Esophagus muscularis mucosa (tissue), 4 donors: ENCODE data around the gene YPEL4. TPM values are rescaled to one million over a fixed set of nuclear protein-coding genes. Genes with fewer than 3 reads are reported as not detected.
A peak's percentile ranks its signal among the peaks of the same experiment; 100 is the strongest.
"Not testable (repeated sequence)": the region's sequence is repeated elsewhere in the genome, so short reads cannot be mapped to it uniquely, and the experiment has no call there.

Experiments used
- DNase-seq: peaks from one replicate; pipeline ENCODE4 v3.0.0-alpha.2; 2017; ENCODE audit errors: extremely low spot score
- H3K27ac ChIP-seq, 4 donors: fragments of 200-600 bp; sonication (generic); replicated peaks in 1 of 4; 1 replicate in 3 of 4; 2 replicates in 1 of 4; pipeline ENCODE4 v1.5.1; 2016 to 2019; ENCODE audit warnings: mild to moderate bottlenecking in 1 of 4
- H3K27me3 ChIP-seq, 4 donors: fragments of 200-600 bp; sonication (generic); one replicate each; pipeline versions ENCODE4 v1.5.1 to v1.6.0; 2016 to 2019
- H3K36me3 ChIP-seq, 4 donors: fragments of 200-600 bp; sonication (generic); one replicate each; pipeline ENCODE4 v1.5.1; 2016 to 2019
- H3K4me1 ChIP-seq, 4 donors: fragments of 200-600 bp; sonication (generic); one replicate each; pipeline ENCODE4 v1.5.1; 2016 to 2019
- H3K4me3 ChIP-seq, 4 donors: fragments of 200-600 bp; sonication (generic); 1 replicate in 2 of 4; 2 replicates in 2 of 4; pipeline ENCODE4 v1.5.1; 2016 to 2019; ENCODE audit warnings: mild to moderate bottlenecking in 4 of 4, moderate library complexity in 1 of 4
- H3K9me3 ChIP-seq, 4 donors: fragments of 200-600 bp; sonication (generic); 1 replicate in 3 of 4; 2 replicates in 1 of 4; pipeline ENCODE4 v1.5.1; 2016 to 2019
- CTCF ChIP-seq, 3 experiments: fragments of 200-600 bp in 2 of 3; fragments of 450-650 bp in 1 of 3; sonication (generic) in 2 of 3; IDR thresholded peaks; one replicate each; pipeline ENCODE4 v1.5.1; 2017 to 2019; ENCODE audit warnings: antibody characterized with exemption in 3 of 3, mild to moderate bottlenecking in 2 of 3, moderate library complexity in 1 of 3
- EP300 ChIP-seq: sonication (generic); formaldehyde crosslinking; IDR thresholded peaks from one replicate; pipeline ENCODE4 v1.6.1; 2017; ENCODE audit warnings: antibody characterized with exemption
- POLR2A ChIP-seq: fragments of 450-650 bp; IDR thresholded peaks from one replicate; pipeline ENCODE4 v1.6.1; 2017; ENCODE audit warnings: antibody characterized with exemption, moderate library complexity, mild to moderate bottlenecking, low read depth
- POLR2AphosphoS5 ChIP-seq, 2 donors: sonication (generic); formaldehyde crosslinking; IDR thresholded peaks; one replicate each; pipeline ENCODE4 v1.6.1; 2017; ENCODE audit warnings: antibody characterized with exemption in 2 of 2
- WGBS: methylation state at CpG from one replicate; pipeline ENCODE4 v1.1.5; 2018; 5-methylcytosine and 5-hydroxymethylcytosine counted together
- intact Hi-C: fragments of 100-400 bp; cut with DNase I; formaldehyde crosslinking; loops from one replicate; pipeline ENCODE4 v1.15.1; 2023
- total RNA-seq, 4 donors: library from RNA; depleted of rRNA; stranded (reverse); fragments of >200 nt; gene quantifications; one replicate each; pipeline versions ENCODE4 v1.1.0 to v1.2.1, GENCODE V29; 2016

The YPEL4 gene
- 1 to 10 TPM in 2 of 4 donors, under 1 TPM in 2; 0.50 to 2.5 (median 1.0) TPM for total RNA-seq

- H3K27ac ChIP-seq, result peak within 1 kb of the TSS in 3 of 4 donors; percentile 21 to 27 (median 21)
- H3K36me3 ChIP-seq, result no peaks in the 10 kb centered on the region
- peaks cover 45 to 55% (median 53%) of the 10 kb centered on the region in 4 donors for H3K4me1 ChIP-seq
- peaks cover 5 to 75% (median 36%) of the 10 kb centered on the region in 4 donors for H3K27me3 ChIP-seq
- DNase-seq, result peak; percentile 99
- H3K4me3 ChIP-seq, result peak within 1 kb of the TSS; percentile 43 to 63 (median 50)
- peak; percentile 11 to 50 for TF ChIP-seq POLR2AphosphoS5 (IDR thresholded peaks at IDR 0.05)
- no peak for TF ChIP-seq EP300
- 14% methylated on average over 13 of the region's 15 CpGs for WGBS
- intact Hi-C loops, result loop anchor here (10.0 kb wide), 2 partner anchors 195 to 305 kb away; no protein-coding TSS in a partner anchor
- no peaks in the 10 kb centered on the region for H3K9me3 ChIP-seq
These were observed at the start of gene YPEL4 for GRCh38 chr11:57649826-57650738. Gene YPEL4 (minus strand): TSS chr11:57649912. CDS start chr11:57647107, 2,805 bp downstream.

GRCh38 chr11:57698843-57699365 lies 49.2 kb upstream of the YPEL4 start:
- intact Hi-C loops, result no loop called here
- H3K9me3 ChIP-seq, result no peaks in the 10 kb centered on the region
- no peak overlapping the region for H3K4me3 ChIP-seq
- no peak overlapping the region for H3K27ac ChIP-seq
- no peak for DNase-seq
- no peaks in the 10 kb centered on the region for H3K27me3 ChIP-seq
- H3K4me1 ChIP-seq, result no peaks in the 10 kb centered on the region
- TF ChIP-seq CTCF (IDR thresholded peaks at IDR 0.05) (no peak), POLR2A (no peak), POLR2AphosphoS5 (IDR thresholded peaks at IDR 0.05) (no peak)
- 91% methylated on average over 18 of the region's 18 CpGs for WGBS
- H3K36me3 ChIP-seq, result peaks cover 68 to 100% (median 93%) of the 10 kb centered on the region in 4 donors

- over 99% methylated on average over 5 of the region's 5 CpGs for WGBS
- H3K27ac ChIP-seq, intact Hi-C loops, H3K27me3 ChIP-seq, H3K4me1 ChIP-seq, H3K4me3 ChIP-seq, DNase-seq, H3K9me3 ChIP-seq: not testable (repeated sequence)
- H3K36me3 ChIP-seq, result peaks cover 74 to 100% (median 95%) of the 10 kb centered on the region in 4 donors
These were observed 40.8 kb upstream of the YPEL4 start for GRCh38 chr11:57690474-57690873.

- Histone ChIP-seq H3K4me1 (peaks cover 6 to 36% (median 17%) of the 10 kb centered on the region in 4 donors), H3K27me3 (no peaks in the 10 kb centered on the region), H3K27ac (no peak overlapping the region), H3K36me3 (peaks cover 17 to 65% (median 59%) of the 10 kb centered on the region in 4 donors), H3K9me3 (no peaks in the 10 kb centered on the region), H3K4me3 (no peak overlapping the region)
- DNase-seq, result no peak
- TF ChIP-seq POLR2A (no peak), CTCF (IDR thresholded peaks at IDR 0.05) (no peak), EP300 (no peak), POLR2AphosphoS5 (IDR thresholded peaks at IDR 0.05) (no peak)
- WGBS, result 88% methylated on average over 1 of the region's 1 CpG
- intact Hi-C loops, result no loop called here
These were observed 31.5 kb upstream of the YPEL4 start for GRCh38 chr11:57681168-57681567.

- H3K27me3 ChIP-seq, result no peaks in the 10 kb centered on the region
- intact Hi-C loops, result no loop called here
- H3K27ac ChIP-seq, result no peak overlapping the region
- H3K36me3 ChIP-seq, result peaks cover 17 to 64% (median 57%) of the 10 kb centered on the region in 4 donors
- 78% methylated on average over 2 of the region's 2 CpGs for WGBS
- no peak for TF ChIP-seq EP300
- no peak for TF ChIP-seq CTCF (IDR thresholded peaks at IDR 0.05)
- no peak for TF ChIP-seq POLR2A
- no peak for TF ChIP-seq POLR2AphosphoS5 (IDR thresholded peaks at IDR 0.05)
- H3K4me1 ChIP-seq, result peaks cover 8 to 43% (median 20%) of the 10 kb centered on the region in 4 donors
- DNase-seq, result no peak
- H3K9me3 ChIP-seq, result no peaks in the 10 kb centered on the region
- H3K4me3 ChIP-seq, result no peak overlapping the region
These were observed 30.8 kb upstream of the YPEL4 start for GRCh38 chr11:57680552-57680874.
